ENCODE results near the gene KBTBD3. TPM values are rescaled to one million over a fixed set of nuclear protein-coding genes. Genes with fewer than 3 reads are reported as not detected.

Gene KBTBD3
- total and polyA plus RNA-seq, 2 of the 4 experiments (the other 2 are of a cell fraction), result 1.6 to 1.7 TPM

DNA sequence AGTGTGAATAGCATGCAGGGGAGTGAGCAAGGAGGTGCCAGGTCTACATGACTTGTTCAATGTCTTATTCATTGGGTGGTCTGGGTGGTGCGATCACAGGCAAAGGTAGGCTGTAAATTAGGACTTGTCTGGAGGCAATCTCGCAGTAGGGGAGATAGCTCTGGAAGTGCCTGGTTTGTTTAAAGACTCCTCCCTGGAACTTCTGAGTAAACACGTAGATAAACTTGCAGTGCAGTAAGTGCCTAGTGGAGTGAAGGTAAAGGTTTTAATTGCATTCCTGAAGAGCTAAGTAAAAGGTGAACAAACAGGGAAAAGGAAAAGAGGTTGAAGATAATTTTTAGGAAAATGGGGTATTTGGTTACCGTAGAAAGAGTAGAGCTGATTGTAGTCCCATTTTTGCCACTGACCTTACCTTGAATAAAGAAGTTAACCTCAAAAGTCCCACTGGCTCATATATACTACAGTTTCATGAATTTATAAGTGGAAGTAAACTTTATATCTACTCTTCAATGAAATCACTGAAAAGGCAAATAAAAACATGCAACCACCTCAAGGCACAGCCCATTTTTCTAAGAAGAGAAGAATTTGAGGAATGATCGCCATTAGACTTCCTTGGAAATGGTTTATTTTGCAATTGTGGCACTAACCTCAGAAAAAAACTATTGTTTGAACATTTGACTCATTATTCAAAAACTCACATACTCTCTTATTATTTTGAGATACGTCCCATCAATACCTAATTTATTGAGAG lies 44.6 kb upstream of the KBTBD3 start:
- ChIA-PET CTCF (interaction anchor here (1.4 kb wide), 1 partner anchor 12 kb away, joined by 5 read pairs; no protein-coding TSS in a partner anchor), POLR2A (ENCODE audit: unreplicated experiment) (no interaction called here)
- Histone ChIP-seq H4K20me1 (ENCODE audit: insufficient read depth, low read length) (no peaks in the 10 kb centered on the region), H2AK5ac (ENCODE audit: low read depth, low read length) (no peak overlapping the region), H3K9me3 (ENCODE audit: control insufficient read depth, insufficient read depth, low read length) (no peaks in the 10 kb centered on the region), H2AFZ (replicated peaks; ENCODE audit: low read length, poor library complexity) (no peak overlapping the region), H3K4me2 (ENCODE audit: low read depth, low read length) (no peak overlapping the region), H3K79me1 (ENCODE audit: low read depth in 1 of 2, low read length in 2 of 2) (no peaks in the 10 kb centered on the region), H3K36me3 (ENCODE audit: control insufficient read depth, insufficient read depth, low read length) (no peaks in the 10 kb centered on the region), H3K14ac (replicated peaks; ENCODE audit: low read depth, low read length) (no peak overlapping the region), H2BK120ac (ENCODE audit: low read depth, low read length) (no peak overlapping the region), H3K4me3 (ENCODE audit: insufficient read depth, low read depth, low read length) (no peak overlapping the region), H3K18ac (ENCODE audit: low read depth, low read length) (no peak overlapping the region), H2BK15ac (ENCODE audit: low read depth, low read length) (no peak overlapping the region), H3K23ac (ENCODE audit: low read depth, low read length) (no peak overlapping the region), H2BK5ac (ENCODE audit: low read depth, low read length, poor library complexity, severe bottlenecking) (no peak overlapping the region), H3K27me3 (ENCODE audit: control insufficient read depth, insufficient read depth, low read length) (no peaks in the 10 kb centered on the region), H3K9me1 (ENCODE audit: insufficient read depth, low read length) (no peaks in the 10 kb centered on the region), H2AK9ac (replicated peaks; ENCODE audit: low read depth, low read length, poor library complexity) (no peak overlapping the region), H4K8ac (ENCODE audit: low read depth in 2 of 2, low read length in 2 of 2) (no peak overlapping the region), H3K27ac (ENCODE audit: insufficient read depth, low read length) (no peak overlapping the region), H2BK20ac (ENCODE audit: low read depth, low read length) (no peak overlapping the region), H4K91ac (ENCODE audit: insufficient read depth, low read depth, low read length) (no peak overlapping the region), H3K56ac (ENCODE audit: extremely low read depth, insufficient read depth, low read length) (no peak overlapping the region), H3K4me1 (ENCODE audit: control insufficient read depth, insufficient read depth, low read length) (no peaks in the 10 kb centered on the region), H3K9ac (ENCODE audit: low read depth, low read length) (no peak overlapping the region), H3K4ac (ENCODE audit: low read depth, low read length) (no peak overlapping the region), H4K5ac (ENCODE audit: low read depth, low read length) (no peak overlapping the region)
- DNase-seq (no peak), ATAC-seq (ENCODE audit: low read depth) (no peak)
- no TSS peak for BruUV-seq (replicated peaks)
- in situ Hi-C loops (cut with MboI; ENCODE audit: low sequenced_read_pairs), result no loop called here
- dilution Hi-C loops (cut with HindIII; ENCODE audit: low sequenced_read_pairs, unreplicated experiment), result no loop called here
- no peak for TF ChIP-seq RCOR1 (IDR thresholded peaks at IDR 0.05; ENCODE audit: insufficient replicate concordance, low read length)
- TF ChIP-seq CTCF (conservative IDR thresholded peaks at IDR 0.05; ENCODE audit: low read depth, low read length), result no peak
- no peak for TF ChIP-seq MAZ (IDR thresholded peaks at IDR 0.05; ENCODE audit: borderline replicate concordance, low read depth, low read length)
- no peak for TF ChIP-seq NFE2L2 (IDR thresholded peaks at IDR 0.05; ENCODE audit: low read depth, low read length)
- no peak for TF ChIP-seq POLR2A (IDR thresholded peaks at IDR 0.05; ENCODE audit: low read depth, low read length)
- TF ChIP-seq BHLHE40 (IDR thresholded peaks at IDR 0.05; ENCODE audit: low read depth, low read length), result no peak
- no peak for TF ChIP-seq RAD21 (IDR thresholded peaks at IDR 0.05; ENCODE audit: low read length)
- TF ChIP-seq CHD1 (IDR thresholded peaks at IDR 0.05; ENCODE audit: low read depth, low read length), result no peak
- no peak for TF ChIP-seq CEBPB (IDR thresholded peaks at IDR 0.05; ENCODE audit: low read depth, low read length)
- TF ChIP-seq USF2 (IDR thresholded peaks at IDR 0.05; ENCODE audit: low read depth, low read length), result no peak
- TF ChIP-seq FOS (IDR thresholded peaks at IDR 0.05; ENCODE audit: low read depth, low read length), result no peak
- no peak for TF ChIP-seq RFX5 (IDR thresholded peaks at IDR 0.05; ENCODE audit: low read depth, low read length)
- no peak for TF ChIP-seq ELK1 (IDR thresholded peaks at IDR 0.05; ENCODE audit: borderline replicate concordance, low read depth, low read length)
- TF ChIP-seq SMC3 (IDR thresholded peaks at IDR 0.05; ENCODE audit: low read depth, low read length), result no peak
- no peak for TF ChIP-seq MXI1 (IDR thresholded peaks at IDR 0.05; ENCODE audit: borderline replicate concordance, low read depth, low read length)
- no peak for TF ChIP-seq MAFK (IDR thresholded peaks at IDR 0.05; ENCODE audit: low read depth, low read length)
- WGBS, 2 experiments (ENCODE audit: extremely low coverage in 2 of 2, insufficient read length in 1 of 2), result 44 to 100% methylated on average over 1 to 2 of the region's 6 CpGs
- intact Hi-C loops (cut with micrococcal nuclease), result no loop called here

All from IMR-90 (cell line).